GM19239 (cell line): ENCODE measurements around the gene IRX4.
"Not testable (repeated sequence)": the region's sequence is repeated elsewhere in the genome, so short reads cannot be mapped to it uniquely, and the experiment has no call there.

Experiments used
- DNase-seq: peaks from one replicate; pipeline ENCODE4 v3.0.0; 2011; ENCODE audit warnings: low spot score; ENCODE audit not compliant: insufficient read length
- FAIRE-seq: peaks from 2 replicates; lab custom pipeline; 2011; peaks lifted over from hg19 to GRCh38; lab: Jason Lieb, UNC

Gene IRX4

GRCh38 chr5:1880377-1881025 lies 2.2 kb downstream of the IRX4 start:
- no peak for FAIRE-seq
- no peak for DNase-seq

- FAIRE-seq: no peak
- no peak for DNase-seq
Measured at GRCh38 chr5:1879292-1880263, 3.1 kb downstream of the IRX4 start.

DNA sequence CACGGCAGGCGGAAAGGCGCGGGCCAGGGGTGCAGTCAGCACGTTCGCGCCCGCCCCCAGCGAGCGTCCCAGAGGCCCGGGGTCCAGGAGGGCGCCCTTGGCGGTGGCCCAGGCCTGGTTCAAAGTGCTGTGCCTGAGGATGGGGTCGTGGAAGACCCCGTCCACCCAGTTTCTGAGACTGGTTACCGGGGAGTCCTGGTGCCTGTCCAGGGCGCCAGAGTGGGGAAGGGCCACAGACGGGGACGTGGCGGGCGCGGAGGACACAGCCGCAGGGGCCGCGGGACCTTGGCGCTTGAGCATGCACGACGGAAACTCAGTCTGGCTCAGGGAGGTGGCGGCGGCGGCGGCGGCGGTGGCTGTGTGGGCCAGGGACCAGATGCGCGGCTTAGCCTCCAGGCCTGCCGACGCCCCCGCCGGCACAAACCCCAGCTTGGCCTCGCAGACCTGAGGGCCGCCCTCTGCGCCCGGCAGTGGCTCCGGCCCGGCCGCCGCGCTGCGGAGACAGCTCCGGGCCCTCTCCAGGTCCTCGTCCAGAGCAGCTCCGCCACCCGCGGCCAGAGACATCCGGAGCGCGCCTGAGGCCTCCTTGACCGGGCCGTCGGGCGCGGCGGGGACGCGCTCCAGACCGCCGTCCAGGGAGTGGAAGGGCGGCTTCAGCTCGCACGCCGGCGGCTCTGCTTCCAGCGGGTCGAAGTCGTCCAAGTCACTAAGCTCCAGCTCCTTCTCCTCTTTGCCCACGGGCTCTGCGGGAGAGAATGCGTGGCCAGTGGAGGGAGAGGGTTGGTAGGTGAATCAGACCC lies 4.5 kb downstream of the IRX4 start:
- DNase-seq (no peak), FAIRE-seq (no peak)

GRCh38 chr5:1877103-1878049 lies 5.3 kb downstream of the IRX4 start:
- FAIRE-seq (no peak), DNase-seq (no peak)

- DNase-seq (no peak), FAIRE-seq (no peak)
Measured at GRCh38 chr5:1876660-1877064, 6.1 kb downstream of the IRX4 start.

- DNase-seq (no peak), FAIRE-seq (no peak)
Measured at GRCh38 chr5:1875843-1876659, 6.7 kb downstream of the IRX4 start.

DNA sequence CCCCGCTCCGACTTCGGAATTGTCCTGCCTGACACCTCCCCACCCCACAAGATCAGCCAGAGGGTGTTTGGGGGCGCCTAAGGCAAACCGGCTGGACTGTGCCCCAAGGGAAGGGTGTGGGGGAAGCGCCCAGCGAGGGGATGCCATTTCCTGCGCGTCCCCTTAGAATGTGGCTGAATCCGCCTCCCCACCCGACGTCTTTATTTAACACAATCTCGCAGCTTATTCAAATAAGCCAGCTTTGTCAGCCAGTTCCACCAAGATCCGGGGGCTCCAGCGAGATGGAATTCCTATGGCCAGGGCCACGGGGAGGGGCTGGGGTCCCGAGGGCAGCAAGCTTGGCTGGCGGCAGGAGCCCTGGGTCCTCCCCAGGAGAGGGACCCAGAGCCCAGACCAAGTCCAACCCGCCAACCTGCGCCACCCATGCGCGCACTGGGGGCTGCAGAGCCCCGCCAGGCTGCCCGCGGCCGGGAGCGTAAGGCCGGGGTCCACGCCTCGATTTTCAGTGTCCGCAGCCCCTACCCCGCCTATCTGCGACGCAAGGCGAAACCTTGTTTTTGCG lies 7.4 kb downstream of the IRX4 start:
- FAIRE-seq (no peak), DNase-seq (no peak)

DNA sequence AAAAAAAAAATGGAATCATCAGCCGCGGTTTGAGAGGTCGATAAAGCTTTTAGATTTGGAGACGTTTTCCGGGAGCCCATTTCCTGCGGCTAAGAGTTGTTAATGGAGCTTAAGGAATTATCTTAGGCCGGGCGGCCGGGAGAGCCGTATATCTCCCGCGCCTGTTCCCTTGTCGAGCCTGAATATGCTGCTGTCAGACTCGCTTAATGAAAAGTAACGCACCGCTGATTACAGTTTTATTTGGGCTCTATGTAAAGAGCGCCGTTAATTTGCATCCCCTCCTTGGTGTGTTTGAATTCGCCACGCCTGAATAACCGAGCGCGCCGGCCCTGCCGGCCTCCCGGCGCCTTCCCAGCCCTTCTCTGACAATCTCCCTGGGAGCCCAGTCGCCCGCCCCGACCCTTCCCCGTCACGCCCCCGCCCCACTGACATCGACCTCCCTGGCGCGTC lies 7.9 kb downstream of the IRX4 start:
- no peak for DNase-seq
- FAIRE-seq: no peak

DNA sequence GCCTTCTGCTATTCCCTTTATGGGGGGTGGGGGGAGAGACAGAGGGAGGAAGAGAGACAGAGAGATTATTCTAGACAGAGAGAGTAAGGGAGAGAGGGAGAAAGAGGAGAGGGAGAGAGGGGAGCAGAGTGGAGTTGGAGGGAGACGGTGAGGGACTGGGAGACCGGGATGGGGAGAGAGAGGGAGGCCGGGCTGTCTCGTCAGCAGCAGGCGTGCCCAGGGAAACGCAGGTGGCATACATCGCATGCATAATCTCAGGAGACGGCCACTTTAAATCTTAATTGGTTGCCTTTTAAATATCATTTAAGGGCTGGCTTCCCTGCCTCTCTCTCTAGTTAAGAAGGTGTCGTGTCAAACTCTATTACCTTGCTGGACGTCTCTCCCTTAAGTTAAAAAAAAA lies 8.4 kb downstream of the IRX4 start:
- DNase-seq: no peak
- no peak for FAIRE-seq

DNA sequence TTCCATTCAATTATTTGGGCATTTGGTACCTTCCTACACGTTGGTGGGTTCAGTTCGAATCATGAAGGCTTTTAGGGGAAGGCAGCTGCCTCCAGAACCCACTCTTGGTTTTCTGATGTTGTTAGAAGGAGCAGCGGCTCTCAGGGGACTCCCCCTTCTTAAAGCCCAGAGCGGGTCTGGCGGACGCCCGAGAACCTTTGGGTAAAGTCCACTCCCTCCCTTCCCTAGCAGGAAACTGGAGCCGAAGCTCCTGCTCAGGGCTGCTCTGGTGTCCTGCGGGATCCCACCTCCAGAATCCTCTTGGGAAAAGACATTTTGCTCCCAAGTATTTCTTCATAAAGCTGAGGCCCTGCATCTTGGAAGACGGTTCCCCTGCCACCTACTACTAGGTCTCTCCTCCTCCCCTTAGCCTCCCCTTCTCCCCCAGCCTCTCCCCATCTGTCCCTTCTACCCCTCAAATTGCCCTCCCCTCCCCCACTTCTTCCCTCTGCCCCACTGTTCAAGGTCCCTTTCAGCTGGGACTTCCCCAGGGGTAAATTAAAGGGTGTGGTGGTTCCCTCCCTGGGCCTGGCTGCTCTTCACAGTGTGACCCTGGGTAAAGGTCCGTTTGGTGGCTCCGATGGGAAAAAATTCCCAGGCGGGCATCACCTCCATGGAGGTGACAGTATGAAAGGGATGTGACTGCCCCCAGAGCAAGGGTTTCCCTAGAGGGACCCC lies 9.3 kb downstream of the IRX4 start:
- no peak for DNase-seq

GRCh38 chr5:1871441-1871840 lies 11.3 kb downstream of the IRX4 start:
- FAIRE-seq: no peak
- DNase-seq: no peak

More for the DNA sequence above, 9.3 kb downstream of the IRX4 start:
- FAIRE-seq: no peak

- not testable (repeated sequence) for FAIRE-seq, DNase-seq
Measured at GRCh38 chr5:1870435-1871272, 12.1 kb downstream of the IRX4 start.

GRCh38 chr5:1868886-1869475 lies 13.7 kb downstream of the IRX4 start:
- DNase-seq (no peak), FAIRE-seq (no peak)

DNA sequence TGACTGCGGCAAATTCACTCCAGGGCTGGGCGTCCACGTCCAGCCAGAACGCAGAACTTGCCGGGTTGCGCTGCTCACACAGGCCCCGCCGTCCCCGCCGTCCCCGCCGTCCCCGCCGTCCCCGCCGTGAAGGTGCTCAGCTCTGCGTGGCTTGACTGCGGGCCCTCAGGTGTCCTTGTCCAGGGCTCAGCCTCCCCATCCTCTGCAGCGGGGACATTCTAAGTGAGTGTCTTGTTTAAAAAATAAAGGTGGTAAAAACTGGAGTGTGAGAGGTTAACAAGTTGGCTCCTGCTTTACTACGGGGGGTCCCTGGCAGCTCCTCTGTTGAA lies 14.9 kb downstream of the IRX4 start:
- FAIRE-seq (no peak), DNase-seq (no peak)

- no peak for FAIRE-seq
- no peak for DNase-seq
Measured at GRCh38 chr5:1867114-1867814, 15.5 kb downstream of the IRX4 start.

DNA sequence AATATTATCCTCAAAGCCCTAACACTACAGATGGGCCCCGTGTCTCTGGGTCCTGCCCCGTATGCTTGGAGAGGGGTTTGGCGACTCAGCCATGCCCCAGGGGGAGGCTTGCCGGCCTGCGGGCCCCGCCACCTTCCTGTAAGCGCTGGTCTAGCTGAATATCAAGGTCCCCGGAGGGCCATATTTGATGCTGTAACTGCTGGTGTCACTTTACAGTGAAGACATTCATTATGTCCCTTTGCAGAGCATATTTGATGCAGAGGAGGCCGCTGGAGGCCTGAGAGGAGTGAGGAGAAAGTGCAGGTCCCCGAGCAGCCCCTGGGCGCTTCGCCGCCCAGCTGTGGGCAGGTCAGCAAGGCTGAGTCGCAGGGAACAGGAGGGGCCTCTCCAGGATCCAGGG lies 16.8 kb downstream of the IRX4 start:
- FAIRE-seq (no peak), DNase-seq (no peak)
